ENCODE measurements around the gene MFSD6L.

MFSD6L gene

GRCh38 chr17:8755590-8756255, 43.4 kb downstream of the MFSD6L start:
- H3K4me3 ChIP-seq (ENCODE audit: low read length) = no peak overlapping the region
- no peak for TF ChIP-seq CTCF (IDR thresholded peaks at IDR 0.05; ENCODE audit: insufficient read depth, low read depth, low read length, missing control alignments)
- DNase-seq (ENCODE audit: low read depth) = no peak

- DNase-seq (ENCODE audit: low read depth) = no peak
- H3K4me3 ChIP-seq (ENCODE audit: low read length) = no peak overlapping the region
- TF ChIP-seq CTCF (IDR thresholded peaks at IDR 0.05; ENCODE audit: insufficient read depth, low read depth, low read length, missing control alignments) = no peak
These were observed 44.3 kb downstream of the MFSD6L start for GRCh38 chr17:8754890-8755289.

- no peak overlapping the region for H3K4me3 ChIP-seq (ENCODE audit: low read length)
- DNase-seq (ENCODE audit: low read depth) = peak; percentile 43
- TF ChIP-seq CTCF (IDR thresholded peaks at IDR 0.05; ENCODE audit: insufficient read depth, low read depth, low read length, missing control alignments) = peak; percentile 53
These were observed 45.2 kb downstream of the MFSD6L start for GRCh38 chr17:8753976-8754440.

- no peak overlapping the region for H3K4me3 ChIP-seq (ENCODE audit: low read length)
- TF ChIP-seq CTCF (IDR thresholded peaks at IDR 0.05; ENCODE audit: insufficient read depth, low read depth, low read length, missing control alignments) = no peak
- no peak for DNase-seq (ENCODE audit: low read depth)
These were observed 45.8 kb downstream of the MFSD6L start for GRCh38 chr17:8753136-8753975.

- no peak overlapping the region for H3K4me3 ChIP-seq (ENCODE audit: low read length)
- no peak for DNase-seq (ENCODE audit: low read depth)
- no peak for TF ChIP-seq CTCF (IDR thresholded peaks at IDR 0.05; ENCODE audit: insufficient read depth, low read depth, low read length, missing control alignments)
These were observed 49.5 kb downstream of the MFSD6L start for GRCh38 chr17:8749616-8750015.

- no peak for TF ChIP-seq CTCF (IDR thresholded peaks at IDR 0.05; ENCODE audit: insufficient read depth, low read depth, low read length, missing control alignments)
- DNase-seq (ENCODE audit: low read depth) = no peak
- H3K4me3 ChIP-seq (ENCODE audit: low read length) = no peak overlapping the region
These were observed 51.4 kb downstream of the MFSD6L start for GRCh38 chr17:8747742-8748141.
